ENCODE results near the gene SLC26A8.
"Not testable (repeated sequence)": the region's sequence is repeated elsewhere in the genome, so short reads cannot be mapped to it uniquely, and the experiment has no call there.

SLC26A8 gene

DNA sequence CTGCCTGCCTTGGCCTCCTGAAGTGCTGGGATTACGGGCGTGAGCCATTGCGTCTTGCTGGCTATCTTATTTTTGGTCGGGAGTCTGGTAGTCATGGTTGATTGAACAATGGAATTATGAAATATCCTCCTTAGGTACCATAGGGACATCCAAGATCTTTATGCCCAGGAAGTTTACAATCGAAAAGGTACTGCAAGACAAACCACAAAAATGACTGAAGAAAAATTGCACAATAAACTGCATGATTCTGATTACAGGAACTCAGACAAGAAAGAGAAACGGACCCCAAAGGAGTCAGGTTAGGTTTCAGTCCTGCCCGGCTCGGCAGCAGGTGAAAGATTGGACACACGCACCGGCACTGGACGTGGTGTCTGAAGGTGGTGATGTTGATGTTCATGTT is 5.3 kb downstream of the SLC26A8 start:
- in situ Hi-C loops (cut with MboI; ENCODE audit: low sequenced_read_pairs), result no loop called here

DNA sequence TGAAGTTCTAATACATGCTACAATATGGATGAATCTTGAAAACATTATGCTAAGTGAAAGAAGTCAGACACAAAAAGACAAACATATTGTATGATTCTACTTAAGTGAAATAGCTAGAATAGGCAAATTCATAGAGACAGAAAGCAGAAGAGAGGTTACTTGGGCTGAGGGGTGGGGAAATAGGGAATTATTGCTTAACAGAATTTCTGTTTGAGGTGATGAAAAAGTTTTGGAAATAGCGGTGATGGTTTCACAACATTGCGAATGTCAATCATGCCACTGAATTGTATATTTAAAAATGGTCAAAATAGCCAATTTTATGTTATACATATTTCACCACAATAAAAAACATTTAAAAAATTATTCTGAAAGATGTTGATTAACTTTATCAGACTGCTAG is 6.1 kb downstream of the SLC26A8 start:
- in situ Hi-C loops (cut with MboI; ENCODE audit: low sequenced_read_pairs), result no loop called here

GRCh38 chr6:36015666-36016065 is 8.8 kb downstream of the SLC26A8 start:
- in situ Hi-C loops (cut with MboI; ENCODE audit: low sequenced_read_pairs), result no loop called here

- in situ Hi-C loops (cut with MboI; ENCODE audit: low sequenced_read_pairs), result no loop called here
Observed at GRCh38 chr6:36000451-36000850, 24.0 kb downstream of the SLC26A8 start.

GRCh38 chr6:35993150-35993549 is 31.3 kb downstream of the SLC26A8 start:
- in situ Hi-C loops (cut with MboI; ENCODE audit: low sequenced_read_pairs), result no loop called here

DNA sequence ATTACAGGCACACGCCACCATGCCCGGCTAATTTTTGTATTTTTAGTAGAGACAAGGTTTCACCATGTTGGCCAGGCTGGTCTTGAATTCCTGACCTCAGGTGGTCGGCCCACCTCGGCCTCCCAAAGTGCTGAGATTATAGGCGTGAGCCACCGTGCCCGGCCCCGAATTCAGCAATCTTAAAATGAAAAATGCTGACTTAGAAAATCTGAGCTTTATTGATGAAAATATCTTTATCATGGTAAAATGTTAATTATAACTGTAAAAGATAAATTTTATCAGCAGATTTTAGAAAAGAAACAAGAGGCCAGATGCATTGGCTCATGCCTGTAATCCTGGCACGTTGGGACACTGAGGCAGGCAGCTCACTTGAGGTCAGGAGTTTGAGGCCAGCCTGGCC is 36.4 kb downstream of the SLC26A8 start:
- in situ Hi-C loops (cut with MboI; ENCODE audit: low sequenced_read_pairs), result not testable (repeated sequence)

DNA sequence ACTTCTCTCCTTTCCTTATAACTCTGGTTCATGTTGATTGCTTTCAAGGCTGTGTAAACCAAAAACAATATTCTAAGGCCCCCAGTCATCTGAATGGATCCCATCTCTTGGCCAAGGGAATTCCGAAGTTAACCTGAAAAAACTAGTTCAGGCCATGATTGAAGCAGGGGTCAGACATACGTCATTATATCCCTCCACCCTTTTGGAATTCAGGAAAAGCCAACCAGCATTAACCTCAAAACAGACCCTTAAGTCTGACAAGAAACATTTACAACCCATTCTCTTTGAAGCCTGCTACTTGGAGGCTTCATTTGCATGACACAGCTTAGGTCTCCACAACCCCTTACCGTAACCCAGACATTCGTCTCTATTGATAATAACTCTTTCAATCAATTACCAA is 39.7 kb downstream of the SLC26A8 start:
- in situ Hi-C loops (cut with MboI; ENCODE audit: low sequenced_read_pairs), result no loop called here

DNA sequence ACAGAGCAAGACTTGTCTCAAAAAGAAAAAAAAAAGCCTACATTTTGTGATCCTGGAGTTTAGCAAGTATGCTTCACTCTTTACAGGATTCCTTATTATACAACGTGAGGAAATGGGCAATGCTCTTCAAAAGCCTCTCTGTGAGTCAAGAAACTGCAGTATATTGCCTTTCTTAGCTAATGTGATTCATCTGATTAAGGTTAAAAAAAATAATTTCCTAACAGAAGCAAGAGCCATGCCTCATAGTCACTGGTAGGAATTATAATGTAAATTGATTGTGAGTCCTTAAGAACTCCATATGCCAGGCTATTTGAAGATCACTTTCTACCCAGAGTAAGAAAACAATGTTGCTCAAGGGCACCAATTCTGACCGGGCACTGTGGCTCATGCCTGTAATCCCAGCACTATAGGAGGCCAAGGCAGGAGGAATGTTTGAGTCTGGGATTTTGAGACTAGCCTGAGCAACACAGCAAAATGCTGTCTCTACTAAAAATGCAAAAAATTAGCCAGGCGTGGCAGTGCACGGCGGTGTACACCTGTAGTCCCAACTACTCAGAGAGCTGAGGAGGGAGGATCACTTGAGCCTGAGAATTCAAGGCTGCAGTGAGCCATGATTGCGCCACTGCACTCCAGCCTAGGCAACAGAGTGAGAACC is 43.3 kb downstream of the SLC26A8 start:
- in situ Hi-C loops (cut with MboI; ENCODE audit: low sequenced_read_pairs), result no loop called here

DNA sequence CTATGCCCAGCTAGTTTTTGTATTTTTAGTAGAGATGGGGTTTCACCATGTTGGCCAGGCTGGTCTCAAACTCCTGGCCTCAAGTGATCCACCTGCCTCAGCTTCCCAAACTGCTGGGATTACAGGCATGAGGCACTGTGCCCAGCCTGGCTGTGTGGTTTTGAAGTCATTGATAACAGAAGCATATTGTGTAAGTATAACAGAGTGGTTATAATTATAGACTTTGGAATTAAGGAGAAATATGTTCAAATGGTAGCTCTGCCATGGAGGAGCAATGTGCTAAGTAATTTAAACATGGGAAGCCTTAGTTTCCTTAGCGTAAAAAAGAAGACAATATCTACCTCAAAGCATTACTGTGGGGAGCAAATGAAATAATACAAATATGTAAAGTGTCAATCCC is 44.3 kb downstream of the SLC26A8 start:
- in situ Hi-C loops (cut with MboI; ENCODE audit: low sequenced_read_pairs), result not testable (repeated sequence)

GRCh38 chr6:35977308-35977707 is 47.1 kb downstream of the SLC26A8 start:
- in situ Hi-C loops (cut with MboI; ENCODE audit: low sequenced_read_pairs), result no loop called here

DNA sequence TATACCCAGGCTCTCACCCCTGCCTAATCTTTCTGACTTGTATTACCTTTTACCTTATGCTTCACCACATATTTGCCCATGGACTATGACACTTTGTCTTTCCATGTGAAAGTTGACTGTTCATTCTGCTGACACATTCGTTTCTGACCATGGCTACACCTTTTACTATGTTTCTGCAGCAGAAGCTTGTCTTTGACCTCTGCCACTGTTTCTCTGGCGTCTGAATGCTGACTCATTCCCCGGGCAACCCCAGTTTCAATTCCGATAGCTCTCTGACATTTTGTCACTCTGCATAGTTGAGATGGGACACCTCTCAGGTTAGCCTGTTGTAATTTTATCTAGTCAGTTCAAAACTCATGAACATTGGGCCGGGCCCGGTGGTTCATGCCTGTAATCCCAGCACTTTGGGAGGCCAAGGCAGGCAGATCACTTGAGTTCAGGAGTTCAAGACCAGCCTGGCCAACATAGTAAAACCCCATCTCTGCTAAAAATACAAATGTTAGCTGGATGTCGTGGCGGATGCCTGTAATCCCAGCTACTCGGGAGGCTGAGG is 50.7 kb downstream of the SLC26A8 start:
- in situ Hi-C loops (cut with MboI; ENCODE audit: low sequenced_read_pairs), result no loop called here

DNA sequence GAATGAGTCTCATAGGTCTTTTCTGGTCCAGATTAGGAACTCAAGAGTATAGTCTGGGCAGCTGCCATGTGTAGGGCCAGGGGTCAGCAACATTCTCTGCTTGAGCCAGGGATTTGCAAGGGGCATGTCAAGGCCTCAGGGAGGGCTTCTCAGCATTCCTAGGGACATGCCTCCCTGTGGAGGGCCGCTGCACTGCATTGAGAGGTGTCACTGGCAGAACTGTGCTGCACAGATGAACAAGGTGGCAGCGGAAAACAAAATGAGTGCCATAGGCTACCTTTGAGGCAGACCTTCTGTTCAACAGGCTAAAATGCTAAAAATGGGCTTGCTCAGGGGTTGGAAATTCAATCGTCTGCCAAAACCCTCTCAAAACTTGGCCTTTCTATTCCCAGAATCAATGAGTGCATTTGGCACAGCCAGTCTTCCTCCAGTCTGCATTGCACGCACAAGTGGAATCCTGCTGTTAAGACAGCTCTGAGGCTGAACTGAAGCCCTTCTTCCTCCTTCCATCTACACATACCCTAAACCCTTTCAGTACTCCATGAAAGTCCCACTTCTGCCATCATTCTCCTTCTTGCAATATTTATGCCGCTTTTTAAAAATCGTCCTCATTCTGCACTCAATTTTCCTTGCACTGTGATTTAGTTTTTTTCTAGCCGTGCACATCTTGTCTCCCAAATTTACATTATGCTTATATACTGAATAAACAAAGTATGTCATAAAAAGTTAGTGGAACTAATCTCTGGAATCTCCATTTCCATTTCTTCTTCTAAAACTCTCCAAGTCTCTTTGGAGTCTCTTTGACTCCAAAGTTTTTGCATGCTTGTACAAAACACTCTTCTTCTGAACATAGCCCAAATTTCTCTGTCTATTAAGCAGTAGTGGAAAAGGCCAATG is 51.7 kb downstream of the SLC26A8 start:
- in situ Hi-C loops (cut with MboI; ENCODE audit: low sequenced_read_pairs), result no loop called here

DNA sequence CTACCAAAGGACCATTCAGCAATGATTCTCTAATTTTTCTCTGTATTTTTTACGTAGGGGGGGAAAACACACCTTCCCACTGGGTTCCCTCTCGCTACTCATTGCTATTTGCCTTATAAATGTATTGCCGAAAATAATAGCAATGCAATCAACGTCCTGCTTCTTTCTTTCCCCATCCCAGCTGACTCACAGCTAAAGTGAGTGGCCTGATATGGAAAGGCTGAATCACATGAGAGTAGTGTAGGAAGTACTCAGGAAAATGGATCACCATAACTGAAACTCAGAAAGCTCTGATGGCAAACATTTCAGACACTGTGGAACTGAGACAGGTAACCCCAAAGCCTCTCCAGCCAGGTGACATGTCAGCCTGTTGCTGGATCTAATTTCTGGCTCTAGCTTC is 54.3 kb downstream of the SLC26A8 start:
- in situ Hi-C loops (cut with MboI; ENCODE audit: low sequenced_read_pairs), result no loop called here

DNA sequence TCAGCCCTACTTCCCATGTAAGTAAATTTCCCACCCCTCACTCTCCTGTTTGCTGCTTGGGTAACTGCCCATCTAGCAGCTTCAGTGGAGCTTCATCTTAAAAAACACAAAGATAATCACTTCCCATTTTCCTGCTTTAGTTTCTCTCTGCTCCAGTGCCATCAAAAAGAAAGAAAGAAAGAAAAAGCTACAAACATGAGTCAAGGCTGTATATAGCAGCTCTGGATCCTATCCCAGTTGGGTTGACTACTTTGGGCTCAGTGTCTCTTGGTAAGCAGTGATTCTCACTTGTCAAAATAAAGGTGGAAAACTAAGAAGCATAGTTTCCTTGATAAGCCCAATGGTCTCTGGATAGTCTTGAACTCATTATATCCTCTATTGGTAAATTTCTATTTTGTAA is 54.8 kb downstream of the SLC26A8 start:
- in situ Hi-C loops (cut with MboI; ENCODE audit: low sequenced_read_pairs), result no loop called here

DNA sequence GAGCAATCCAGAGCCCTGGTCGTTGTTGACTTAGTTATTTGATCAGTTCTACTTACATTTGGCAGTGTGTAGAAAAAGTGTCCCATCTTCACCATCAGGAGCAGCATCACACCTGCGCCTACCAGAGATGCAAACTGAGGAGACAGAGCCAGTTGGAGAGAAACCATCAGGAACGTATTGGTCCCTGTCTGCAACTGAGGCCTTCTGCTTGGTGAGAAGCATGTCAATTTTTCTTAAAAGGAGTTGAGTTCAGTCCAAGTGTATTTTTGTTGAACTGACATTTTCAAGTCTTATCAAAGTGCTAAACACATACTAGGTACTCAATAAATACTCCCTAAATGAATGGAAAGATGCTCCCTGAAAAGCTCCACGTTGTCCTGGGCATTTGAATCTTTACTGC is 55.6 kb downstream of the SLC26A8 start:
- in situ Hi-C loops (cut with MboI; ENCODE audit: low sequenced_read_pairs), result no loop called here

GRCh38 chr6:35967076-35967774 is 57.2 kb downstream of the SLC26A8 start:
- in situ Hi-C loops (cut with MboI; ENCODE audit: low sequenced_read_pairs), result no loop called here

- in situ Hi-C loops (cut with MboI; ENCODE audit: low sequenced_read_pairs), result no loop called here
Observed at GRCh38 chr6:35962779-35963560, 61.5 kb downstream of the SLC26A8 start.

GRCh38 chr6:35960187-35960586 is 64.3 kb downstream of the SLC26A8 start:
- in situ Hi-C loops (cut with MboI; ENCODE audit: low sequenced_read_pairs), result no loop called here

GRCh38 chr6:35955970-35956369 is 68.5 kb downstream of the SLC26A8 start:
- in situ Hi-C loops (cut with MboI; ENCODE audit: low sequenced_read_pairs), result no loop called here

DNA sequence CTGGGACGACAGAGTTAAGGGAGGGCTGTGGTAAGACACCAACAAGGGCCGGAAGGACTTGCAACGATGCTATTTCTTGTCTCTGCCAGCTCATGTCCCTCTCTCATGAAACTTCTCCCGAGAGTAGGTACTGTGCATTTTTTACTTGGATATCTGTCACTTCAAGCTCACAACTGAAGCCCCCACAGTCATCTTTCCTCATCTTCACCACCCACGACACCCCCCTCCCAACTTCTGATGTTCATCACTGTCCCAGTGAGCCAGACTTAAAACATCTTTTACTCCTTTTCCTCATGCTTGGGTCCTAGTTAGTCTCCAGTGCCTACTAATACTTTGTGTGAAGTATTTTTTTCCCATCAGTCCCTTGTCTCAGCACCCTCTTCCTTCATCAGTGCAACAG is 68.9 kb downstream of the SLC26A8 start:
- in situ Hi-C loops (cut with MboI; ENCODE audit: low sequenced_read_pairs), result no loop called here

- in situ Hi-C loops (cut with MboI; ENCODE audit: low sequenced_read_pairs), result no loop called here
Observed at GRCh38 chr6:35955071-35955470, 69.4 kb downstream of the SLC26A8 start.

Measured in HL-60/S4 treated with phorbol 12-myristate 13-acetate at 8.2 ng/mL for 4 days and 3 days (cell line).